ENCODE results near the gene ASCC2. TPM values are rescaled to one million over a fixed set of nuclear protein-coding genes. Genes with fewer than 3 reads are reported as not detected.

ASCC2 gene
- total and polyA plus RNA-seq, 12 donors = 44.8 to 153 (median 74.7) TPM

DNA sequence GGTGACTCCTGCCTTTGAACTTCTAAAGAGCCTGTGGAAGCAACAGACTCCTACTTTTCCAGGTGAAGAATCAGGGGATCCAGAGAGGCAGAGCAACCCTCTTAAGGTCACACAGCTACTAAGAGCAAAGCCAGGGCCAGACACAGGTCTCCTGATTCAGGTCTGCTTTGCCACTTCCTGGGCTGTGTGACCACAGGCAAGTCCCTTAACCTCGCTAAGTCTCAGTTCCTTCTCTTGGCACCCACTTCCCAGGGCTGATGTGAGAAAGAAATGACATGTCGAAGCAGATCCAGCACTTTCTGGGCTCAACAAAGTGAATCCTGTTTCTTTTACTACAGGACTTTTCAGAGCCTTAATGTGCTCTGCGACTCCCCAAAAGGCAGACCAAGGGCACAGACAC is 40.7 kb downstream of the ASCC2 start:
- intact Hi-C loops (cut with DNase I) = no loop called here
- peak in 1 of 7 donors; percentile 39 for DNase-seq
- Histone ChIP-seq H3K4me3 (no peak overlapping the region), H3K27ac (peak overlapping the region in 1 of 5 donors; percentile 24), H3K36me3 (replicated peaks in 1 of 2) (peaks cover 0 to 43% of the 10 kb centered on the region in 2 donors), H3K9me3 (replicated peaks in 1 of 3) (no peaks in the 10 kb centered on the region), H3K27me3 (no peaks in the 10 kb centered on the region), H3K4me1 (replicated peaks in 1 of 2) (peaks cover 33 to 44% of the 10 kb centered on the region in 2 donors)
- TF ChIP-seq, protein P1, sequence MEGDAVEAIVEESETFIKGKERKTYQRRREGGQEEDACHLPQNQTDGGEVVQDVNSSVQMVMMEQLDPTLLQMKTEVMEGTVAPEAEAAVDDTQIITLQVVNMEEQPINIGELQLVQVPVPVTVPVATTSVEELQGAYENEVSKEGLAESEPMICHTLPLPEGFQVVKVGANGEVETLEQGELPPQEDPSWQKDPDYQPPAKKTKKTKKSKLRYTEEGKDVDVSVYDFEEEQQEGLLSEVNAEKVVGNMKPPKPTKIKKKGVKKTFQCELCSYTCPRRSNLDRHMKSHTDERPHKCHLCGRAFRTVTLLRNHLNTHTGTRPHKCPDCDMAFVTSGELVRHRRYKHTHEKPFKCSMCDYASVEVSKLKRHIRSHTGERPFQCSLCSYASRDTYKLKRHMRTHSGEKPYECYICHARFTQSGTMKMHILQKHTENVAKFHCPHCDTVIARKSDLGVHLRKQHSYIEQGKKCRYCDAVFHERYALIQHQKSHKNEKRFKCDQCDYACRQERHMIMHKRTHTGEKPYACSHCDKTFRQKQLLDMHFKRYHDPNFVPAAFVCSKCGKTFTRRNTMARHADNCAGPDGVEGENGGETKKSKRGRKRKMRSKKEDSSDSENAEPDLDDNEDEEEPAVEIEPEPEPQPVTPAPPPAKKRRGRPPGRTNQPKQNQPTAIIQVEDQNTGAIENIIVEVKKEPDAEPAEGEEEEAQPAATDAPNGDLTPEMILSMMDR (IDR thresholded peaks at IDR 0.05) = no peak
- TF ChIP-seq POLR2A (IDR thresholded peaks at IDR 0.05) = no peak
- 82 to 93% (median 86%) methylated on average over 3 of the region's 3 CpGs for WGBS, 4 donors

DNA sequence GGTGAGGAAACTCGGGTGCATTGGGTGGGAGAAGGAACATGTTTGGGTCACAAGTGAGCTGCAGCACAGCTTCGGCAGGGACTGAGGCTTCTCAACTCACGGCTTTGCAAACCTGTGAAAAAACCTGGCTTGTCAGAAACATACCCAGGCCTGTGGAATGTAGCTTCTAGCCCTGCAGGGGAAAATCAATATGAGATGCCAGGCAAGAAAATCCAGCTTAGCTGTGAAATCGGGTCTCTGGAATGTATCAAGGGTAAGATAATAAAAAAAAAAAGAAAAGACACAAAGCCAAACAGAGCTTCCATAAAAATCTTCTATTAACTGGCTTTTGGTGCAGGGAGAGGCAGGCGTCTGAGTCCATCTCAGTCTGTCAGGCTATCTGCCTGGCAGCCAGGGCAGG is 42.4 kb downstream of the ASCC2 start:
- Histone ChIP-seq H3K9me3 (replicated peaks in 1 of 3) (no peaks in the 10 kb centered on the region), H3K27ac (no peak overlapping the region), H3K27me3 (no peaks in the 10 kb centered on the region), H3K4me1 (replicated peaks in 1 of 2) (peaks cover 25 to 33% of the 10 kb centered on the region in 2 donors), H3K4me3 (no peak overlapping the region), H3K36me3 (replicated peaks in 1 of 2) (peaks cover 0 to 45% of the 10 kb centered on the region in 2 donors)
- intact Hi-C loops (cut with DNase I) = no loop called here
- TF ChIP-seq, protein P1 (IDR thresholded peaks at IDR 0.05) = no peak
- no peak for TF ChIP-seq POLR2A (IDR thresholded peaks at IDR 0.05)
- 81 to 88% (median 85%) methylated on average over 5 of the region's 5 CpGs for WGBS, 4 donors
- DNase-seq = no peak

DNA sequence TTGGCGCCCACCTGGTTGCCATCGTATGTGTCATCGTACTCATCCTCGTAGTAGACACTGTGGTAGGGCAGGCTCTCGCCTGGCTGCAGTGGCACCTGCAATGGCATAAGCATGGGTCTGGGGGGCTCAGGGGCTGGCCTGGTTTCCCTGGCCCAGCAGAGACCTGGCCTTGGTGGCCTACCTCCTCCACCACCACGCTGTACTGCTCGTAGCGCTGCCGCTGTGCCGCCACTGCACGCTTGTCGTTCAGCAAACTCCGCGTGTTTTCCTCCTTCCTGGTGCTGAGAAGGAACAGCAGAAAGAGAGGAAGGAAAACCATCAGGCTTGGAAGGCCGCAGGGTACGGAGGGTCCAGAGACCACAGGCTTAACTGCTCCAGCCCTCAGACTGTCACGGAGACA is 44.7 kb downstream of the ASCC2 start:
- peaks cover 14 to 20% of the 10 kb centered on the region in 2 donors for H3K4me1 ChIP-seq (replicated peaks in 1 of 2)
- no peak for DNase-seq
- H3K27me3 ChIP-seq = no peaks in the 10 kb centered on the region
- TF ChIP-seq POLR2A (IDR thresholded peaks at IDR 0.05) = no peak
- TF ChIP-seq, protein P1 (IDR thresholded peaks at IDR 0.05) = no peak
- peaks cover 0 to 61% of the 10 kb centered on the region in 2 donors for H3K36me3 ChIP-seq (replicated peaks in 1 of 2)
- WGBS, 4 donors = 96 to 99% (median 96%) methylated on average over 13 to 17 of the region's 17 CpGs
- H3K9me3 ChIP-seq (replicated peaks in 1 of 3) = no peaks in the 10 kb centered on the region
- no peak overlapping the region for H3K27ac ChIP-seq
- intact Hi-C loops (cut with DNase I) = no loop called here
- no peak overlapping the region for H3K4me3 ChIP-seq

DNA sequence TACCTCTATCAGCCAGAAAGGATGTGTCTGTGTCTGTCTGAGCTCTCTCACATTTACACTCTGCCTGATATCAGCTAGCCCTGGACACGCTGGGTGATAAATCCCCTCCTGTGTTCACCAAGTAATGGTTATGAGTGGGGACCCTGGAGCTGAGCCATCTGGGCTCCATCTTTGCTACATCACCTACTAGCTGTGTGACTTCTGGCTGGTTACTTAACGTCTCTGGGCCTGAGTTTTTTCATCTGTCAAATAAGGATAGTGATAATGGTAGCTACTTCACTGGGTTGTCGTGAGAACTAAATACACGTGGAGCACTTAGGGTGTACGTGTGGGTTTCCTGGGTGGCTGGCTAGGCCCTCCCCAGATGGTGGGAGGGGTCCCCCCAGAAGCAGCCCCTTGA is 48.0 kb downstream of the ASCC2 start:
- Histone ChIP-seq H3K27ac (peak overlapping the region in 1 of 5 donors; percentile 66), H3K9me3 (replicated peaks in 1 of 3) (no peaks in the 10 kb centered on the region), H3K4me3 (no peak overlapping the region), H3K4me1 (replicated peaks in 1 of 2) (peaks cover 17 to 28% of the 10 kb centered on the region in 2 donors), H3K27me3 (no peaks in the 10 kb centered on the region), H3K36me3 (replicated peaks in 1 of 2) (peaks cover 0 to 54% of the 10 kb centered on the region in 2 donors)
- TF ChIP-seq, protein P1 (IDR thresholded peaks at IDR 0.05) = no peak
- TF ChIP-seq POLR2A (IDR thresholded peaks at IDR 0.05) = no peak
- intact Hi-C loops (cut with DNase I) = no loop called here
- no peak for DNase-seq
- 84 to 91% (median 88%) methylated on average over 5 of the region's 5 CpGs for WGBS, 4 donors
